Muscle layer of colon (tissue), 2 donors: ENCODE measurements around the gene MOSMO.
"Not testable (repeated sequence)": the region's sequence is repeated elsewhere in the genome, so short reads cannot be mapped to it uniquely, and the experiment has no call there.

ENCODE experiments used
- H3K27ac ChIP-seq: one replicate; pipeline ENCODE4 v1.7.0; 2013; ENCODE audit warnings: low read depth, mild to moderate bottlenecking, low read length, moderate library complexity
- H3K27me3 ChIP-seq, 2 donors: one replicate each; pipeline ENCODE4 v1.7.0; 2013; ENCODE audit warnings: low read length in 2 of 2, mild to moderate bottlenecking in 2 of 2; ENCODE audit not compliant: insufficient read depth in 2 of 2, control insufficient read depth in 1 of 2
- H3K36me3 ChIP-seq: one replicate; pipeline ENCODE4 v1.7.0; 2013; ENCODE audit warnings: mild to moderate bottlenecking, low read length; ENCODE audit not compliant: insufficient read depth
- H3K4me1 ChIP-seq: one replicate; pipeline ENCODE4 v1.7.0; 2013; ENCODE audit warnings: mild to moderate bottlenecking, low read length; ENCODE audit not compliant: insufficient read depth
- H3K4me3 ChIP-seq, 2 donors: one replicate each; pipeline ENCODE4 v1.7.0; 2013; ENCODE audit warnings: low read length in 2 of 2, low read depth in 1 of 2, mild to moderate bottlenecking in 1 of 2, moderate library complexity in 1 of 2
- H3K9ac ChIP-seq: one replicate; pipeline ENCODE4 v1.7.0; 2013; ENCODE audit warnings: low read length
- H3K9me3 ChIP-seq: one replicate; pipeline ENCODE4 v1.7.0; 2013; ENCODE audit warnings: mild to moderate bottlenecking, low read length
- donor health status: abdominal sarcoma.
- donor health status: Adenocarcinoma of cecum.

Gene MOSMO

GRCh38 chr16:22126037-22126558 is 118.2 kb downstream of the MOSMO start:
- Histone ChIP-seq H3K4me1 (no peaks in the 10 kb centered on the region), H3K36me3 (no peaks in the 10 kb centered on the region), H3K9ac (no peak overlapping the region), H3K27ac (no peak overlapping the region), H3K27me3 (no peaks in the 10 kb centered on the region), H3K4me3 (no peak overlapping the region), H3K9me3 (no peaks in the 10 kb centered on the region)

GRCh38 chr16:22128537-22128936 is 120.6 kb downstream of the MOSMO start:
- H3K9me3 ChIP-seq = not testable (repeated sequence)

GRCh38 chr16:22130528-22130927 is 122.6 kb downstream of the MOSMO start:
- Histone ChIP-seq H3K27ac (no peak overlapping the region), H3K36me3 (no peaks in the 10 kb centered on the region), H3K4me1 (no peaks in the 10 kb centered on the region), H3K9me3 (no peaks in the 10 kb centered on the region), H3K9ac (no peak overlapping the region), H3K4me3 (no peak overlapping the region), H3K27me3 (no peaks in the 10 kb centered on the region)

More at GRCh38 chr16:22128537-22128936, 120.6 kb downstream of the MOSMO start:
- H3K9ac ChIP-seq, H3K4me1 ChIP-seq, H3K27ac ChIP-seq, H3K36me3 ChIP-seq, H3K4me3 ChIP-seq, H3K27me3 ChIP-seq: not testable (repeated sequence)

- H3K27ac ChIP-seq = no peak overlapping the region
- H3K4me1 ChIP-seq = no peaks in the 10 kb centered on the region
- H3K27me3 ChIP-seq = no peaks in the 10 kb centered on the region
Measured at GRCh38 chr16:22132801-22133200, 124.9 kb downstream of the MOSMO start.

More at GRCh38 chr16:22132801-22133200, 124.9 kb downstream of the MOSMO start:
- Histone ChIP-seq H3K4me3 (no peak overlapping the region), H3K36me3 (no peaks in the 10 kb centered on the region), H3K9ac (no peak overlapping the region), H3K9me3 (no peaks in the 10 kb centered on the region)
